Measurements from ENCODE around the gene RAB1B. TPM values are rescaled to one million over a fixed set of nuclear protein-coding genes. Genes with fewer than 3 reads are reported as not detected.

Gene RAB1B
- polyA plus RNA-seq, 5 donors = 107 to 161 (median 120) TPM

DNA sequence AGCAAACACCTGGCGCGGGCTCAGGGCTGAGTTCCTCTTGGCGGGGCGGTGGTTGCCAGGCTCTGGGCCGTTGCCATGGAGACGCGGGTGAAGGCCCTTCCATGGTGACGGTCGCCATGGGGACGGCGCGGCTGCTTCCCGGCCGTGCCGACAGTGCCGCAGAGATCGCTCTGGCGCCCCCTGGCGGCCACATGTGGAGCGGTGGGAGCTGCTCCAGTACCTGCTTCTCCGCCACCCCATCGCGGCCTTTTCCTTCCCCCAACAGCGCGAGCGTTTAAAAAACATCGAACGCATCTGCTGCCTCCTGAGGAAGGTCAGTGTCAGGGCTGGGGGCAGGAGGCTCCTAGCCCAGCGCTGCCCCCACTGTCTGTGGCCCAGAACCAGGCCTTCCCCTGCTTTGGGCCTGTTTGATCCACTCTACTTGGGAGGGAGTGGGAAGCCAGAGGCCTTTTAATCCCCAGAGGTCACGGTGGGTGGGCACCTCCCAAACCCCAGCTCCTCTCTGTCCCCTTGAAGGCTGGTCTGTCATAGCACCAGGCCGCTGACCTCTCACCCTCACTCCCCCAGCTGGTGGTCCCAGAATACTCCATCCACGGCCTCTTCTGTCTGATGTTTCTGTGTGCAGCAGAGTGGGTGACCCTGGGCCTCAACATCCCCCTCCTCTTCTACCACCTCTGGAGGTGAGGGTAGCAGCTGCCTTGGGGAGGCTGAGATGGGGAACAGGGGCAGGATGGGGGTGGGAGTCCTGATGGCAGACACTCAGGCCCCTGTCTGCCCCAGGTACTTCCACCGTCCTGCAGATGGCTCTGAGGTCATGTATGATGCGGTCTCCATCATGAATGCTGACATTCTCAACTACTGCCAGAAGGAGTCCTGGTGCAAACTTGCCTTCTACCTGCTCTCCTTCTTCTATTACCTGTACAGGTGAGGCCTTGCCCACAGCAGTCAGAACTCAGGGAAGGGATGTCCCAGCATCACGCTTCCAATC lies 14.3 kb downstream of the RAB1B start:
- DNase-seq = peak; percentile 94 to 96

DNA sequence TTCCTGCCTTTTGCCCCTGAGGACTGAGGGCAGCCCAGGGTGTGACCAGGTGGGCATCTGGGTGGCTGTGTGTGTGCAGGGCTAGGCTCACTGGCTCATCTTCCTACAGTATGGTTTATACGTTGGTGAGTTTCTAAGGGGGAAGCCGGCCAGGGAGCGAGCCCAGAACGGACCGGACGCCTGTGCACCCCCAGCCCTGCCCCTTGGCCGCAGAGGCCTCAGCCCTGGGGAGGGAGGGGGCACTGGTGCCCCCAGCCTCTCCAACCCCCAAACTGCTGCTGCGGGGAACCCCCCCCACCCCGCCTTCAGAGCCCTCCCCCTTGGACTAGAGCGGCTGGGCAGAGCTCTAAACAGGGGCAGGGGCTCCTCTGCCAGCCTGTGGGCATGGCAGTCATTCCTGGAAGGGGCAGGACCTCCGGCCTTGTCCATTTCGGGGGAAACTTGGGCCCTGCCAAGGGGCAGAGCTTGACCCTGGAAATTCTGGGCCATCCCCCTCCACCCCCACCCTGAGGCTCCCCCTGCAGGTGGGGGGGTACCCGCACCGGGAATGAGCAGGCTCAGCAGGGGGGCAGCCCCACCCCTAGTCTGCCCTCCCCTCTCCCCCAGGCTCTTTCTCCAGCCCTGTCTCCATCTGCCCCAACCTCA lies 15.1 kb downstream of the RAB1B start:
- DNase-seq = no peak

DNA sequence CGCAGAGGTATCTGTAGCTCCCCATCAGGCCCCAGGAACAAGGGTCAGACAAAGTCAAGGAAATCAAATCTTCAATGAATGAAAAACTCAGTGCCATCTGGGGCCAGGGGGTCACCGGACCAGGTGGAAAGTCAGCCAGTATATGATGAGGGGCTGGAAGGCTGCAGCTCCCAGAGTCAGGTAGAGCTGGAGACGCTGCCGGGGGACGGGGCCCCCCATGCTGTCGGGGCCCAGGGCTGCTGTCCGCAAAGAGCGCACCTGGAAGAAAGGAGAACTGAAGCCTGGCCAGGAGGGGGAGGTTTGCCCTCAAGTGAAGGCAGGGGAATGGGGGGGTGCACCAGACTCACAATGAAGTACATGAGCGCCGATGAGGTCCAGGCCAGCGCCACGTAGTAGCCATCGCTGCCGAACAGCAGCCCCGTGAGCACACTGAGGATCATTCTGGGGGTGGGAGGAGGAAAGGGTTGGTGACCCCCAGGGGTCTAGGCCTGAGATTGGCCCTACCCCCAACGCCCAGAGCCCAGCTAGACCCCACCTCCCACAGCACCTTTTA lies 16.2 kb downstream of the RAB1B start:
- no peak for DNase-seq

DNA sequence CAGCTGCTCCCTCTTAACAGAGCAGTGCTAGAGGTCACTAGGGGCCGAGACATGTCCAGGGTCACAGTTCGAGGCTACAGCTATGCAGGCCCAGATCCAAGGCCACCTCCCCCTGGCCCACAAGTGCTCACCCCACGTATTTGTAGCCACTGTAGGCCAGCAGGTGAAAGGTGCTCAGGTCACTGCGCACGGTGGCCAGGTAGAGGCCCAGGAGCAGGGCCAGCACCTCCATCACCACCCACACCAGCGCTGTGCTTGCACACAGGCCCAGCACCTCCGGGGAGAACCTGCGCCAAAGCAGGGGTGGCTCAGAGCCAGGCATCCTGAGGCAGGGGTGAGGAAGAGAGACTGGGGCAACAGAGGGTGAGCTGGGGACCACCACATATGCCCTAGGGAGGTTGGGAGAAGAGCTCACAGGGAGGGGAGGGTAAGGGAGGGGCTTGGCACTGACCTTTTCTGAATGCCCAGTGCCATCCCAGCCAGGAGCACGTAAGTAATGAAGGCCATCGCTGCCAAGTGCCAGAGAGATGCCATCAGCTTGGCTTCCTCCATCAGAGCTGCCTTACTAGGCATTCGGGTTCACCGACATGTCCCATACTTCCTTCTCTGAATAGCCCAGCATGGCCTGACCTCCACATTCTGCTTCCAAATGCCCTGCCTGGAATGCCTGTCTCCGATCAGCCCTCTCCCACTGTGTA lies 17.0 kb downstream of the RAB1B start:
- DNase-seq = no peak

DNA sequence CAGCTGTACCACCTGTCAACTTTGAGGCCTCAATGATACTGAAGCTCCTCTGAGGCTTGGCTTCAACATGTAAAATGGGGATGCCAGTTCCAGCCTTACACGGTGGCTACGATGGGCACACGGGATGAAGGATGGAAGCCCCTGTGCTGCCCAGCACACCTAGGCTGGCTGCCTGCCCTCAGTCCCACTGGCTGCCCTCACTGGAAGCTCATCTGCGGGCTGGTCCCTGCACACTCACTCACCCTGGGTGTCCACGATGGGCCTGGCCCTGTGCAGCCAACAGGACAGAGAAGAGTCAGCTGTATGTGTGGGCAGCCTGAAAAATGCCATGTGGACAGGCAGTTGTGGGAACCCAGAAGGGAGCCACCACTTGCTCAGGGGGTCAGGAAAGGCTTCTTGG lies 18.3 kb downstream of the RAB1B start:
- DNase-seq = no peak

DNA sequence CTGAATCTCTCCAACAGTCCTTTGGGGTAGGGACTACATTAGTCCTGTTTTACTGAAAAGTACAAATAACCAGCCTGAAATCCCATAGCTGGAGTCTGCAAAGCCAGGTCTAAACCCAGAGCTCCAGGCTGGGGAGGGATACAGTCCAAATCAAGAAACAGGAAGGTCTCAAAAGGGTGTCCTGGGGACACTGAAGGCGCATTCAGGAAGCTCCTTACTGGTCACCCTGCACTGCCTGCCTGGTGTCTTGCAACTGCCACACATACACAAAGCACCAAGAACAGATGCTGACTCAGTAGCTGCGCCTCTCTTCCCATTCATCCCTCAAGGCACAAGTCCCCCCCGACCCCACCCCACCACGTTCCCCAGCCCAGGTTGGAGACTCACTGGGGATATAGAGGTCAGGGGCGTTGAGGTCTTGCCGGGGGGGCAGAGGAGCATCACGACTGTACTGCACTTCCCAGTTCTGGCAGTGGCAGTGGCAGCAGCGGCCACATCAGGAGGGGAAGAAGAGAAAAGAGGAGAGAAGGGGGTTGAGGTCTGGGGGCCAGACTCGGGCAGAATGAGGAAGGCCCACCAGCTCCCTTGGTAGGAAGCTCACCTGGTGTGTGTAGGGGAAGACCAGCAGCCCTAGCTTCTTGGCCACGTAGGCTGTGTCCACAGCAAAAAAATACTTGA lies 18.9 kb downstream of the RAB1B start:
- DNase-seq = no peak

DNA sequence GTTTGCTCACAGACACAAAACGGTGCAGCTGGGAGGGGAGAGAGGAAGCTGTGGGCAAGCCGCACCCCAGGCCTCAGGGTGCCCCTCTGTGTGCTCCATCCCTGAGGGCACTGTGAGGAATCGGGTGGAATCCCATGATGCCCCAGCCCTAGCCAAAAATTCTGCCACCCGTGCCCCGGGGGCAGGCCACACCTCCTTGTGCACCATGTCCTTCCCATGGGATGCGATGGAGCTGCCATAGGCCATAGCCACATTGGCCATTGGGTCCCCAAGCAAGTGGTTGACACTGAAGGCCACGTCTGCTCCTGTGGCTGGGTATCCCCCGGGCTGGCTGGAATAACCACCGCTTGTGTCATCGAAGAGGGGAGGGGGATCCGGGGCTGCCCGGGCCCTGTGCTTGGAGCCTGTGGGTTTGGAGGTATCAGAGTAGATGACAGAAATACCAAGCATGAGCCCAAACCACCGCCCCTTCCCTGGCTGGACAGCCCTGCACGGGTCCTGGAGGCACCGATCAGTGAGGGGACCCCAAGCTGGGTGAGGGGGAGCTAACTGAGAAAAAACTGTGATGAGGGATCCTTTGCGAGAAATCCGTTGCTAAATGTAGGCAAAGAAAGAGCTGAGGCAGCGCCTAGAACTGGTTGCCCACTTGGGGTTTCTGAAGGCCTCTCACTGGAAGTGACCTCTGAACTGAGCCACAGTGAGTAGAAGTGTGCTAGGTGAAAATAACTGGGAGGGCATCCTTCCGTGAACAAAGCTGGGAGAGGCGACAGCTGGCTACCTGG lies 19.6 kb downstream of the RAB1B start:
- DNase-seq = no peak

DNA sequence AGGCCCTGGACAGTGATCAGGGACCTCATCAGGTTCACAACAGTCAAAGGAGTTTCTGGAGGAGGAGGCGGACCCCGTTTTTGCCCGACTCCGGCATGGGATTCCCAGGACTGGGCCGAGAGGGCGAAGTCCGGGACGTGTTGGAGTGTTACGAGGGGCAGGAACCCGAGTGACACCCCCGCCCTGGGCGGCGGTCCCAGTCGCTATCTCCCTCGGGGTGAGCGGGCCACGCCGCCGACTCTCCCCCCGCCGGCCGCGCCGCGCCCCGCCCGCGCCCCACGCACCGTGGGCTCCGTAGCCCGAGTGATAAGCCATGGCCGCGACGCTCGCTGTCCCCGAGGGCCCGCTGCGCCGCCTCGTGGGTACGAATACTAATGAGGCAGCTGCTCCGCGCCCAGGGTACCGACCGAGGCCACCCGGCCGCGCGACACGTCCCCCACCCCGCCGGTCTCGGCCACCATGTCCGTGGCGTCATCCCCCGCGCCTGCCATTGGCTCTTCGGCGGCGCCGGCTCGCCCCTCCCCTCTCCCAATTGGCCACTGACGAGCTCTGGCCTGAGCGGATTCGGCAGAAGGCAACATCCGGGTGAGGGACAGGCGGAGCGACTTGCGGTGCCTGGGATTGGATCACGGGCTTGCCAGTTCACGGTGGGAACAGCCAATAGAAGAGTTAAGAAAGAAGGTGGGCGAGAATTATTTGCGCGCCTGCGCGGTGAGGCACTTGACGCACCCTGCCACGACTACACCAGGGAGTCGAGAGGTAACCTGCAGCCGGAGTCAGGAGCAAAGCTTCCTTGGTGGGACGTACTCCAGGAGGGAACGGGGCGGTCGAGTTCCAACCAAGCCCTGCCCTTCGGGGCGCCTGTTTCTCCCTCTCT lies 20.5 kb downstream of the RAB1B start, which contains the start of gene YIF1A:
Gene YIF1A (minus strand): TSS at position 473 of the 877 bp plus-strand sequence. CDS start 158 bp downstream, at position 315.
- peak; percentile 99 for DNase-seq

DNA sequence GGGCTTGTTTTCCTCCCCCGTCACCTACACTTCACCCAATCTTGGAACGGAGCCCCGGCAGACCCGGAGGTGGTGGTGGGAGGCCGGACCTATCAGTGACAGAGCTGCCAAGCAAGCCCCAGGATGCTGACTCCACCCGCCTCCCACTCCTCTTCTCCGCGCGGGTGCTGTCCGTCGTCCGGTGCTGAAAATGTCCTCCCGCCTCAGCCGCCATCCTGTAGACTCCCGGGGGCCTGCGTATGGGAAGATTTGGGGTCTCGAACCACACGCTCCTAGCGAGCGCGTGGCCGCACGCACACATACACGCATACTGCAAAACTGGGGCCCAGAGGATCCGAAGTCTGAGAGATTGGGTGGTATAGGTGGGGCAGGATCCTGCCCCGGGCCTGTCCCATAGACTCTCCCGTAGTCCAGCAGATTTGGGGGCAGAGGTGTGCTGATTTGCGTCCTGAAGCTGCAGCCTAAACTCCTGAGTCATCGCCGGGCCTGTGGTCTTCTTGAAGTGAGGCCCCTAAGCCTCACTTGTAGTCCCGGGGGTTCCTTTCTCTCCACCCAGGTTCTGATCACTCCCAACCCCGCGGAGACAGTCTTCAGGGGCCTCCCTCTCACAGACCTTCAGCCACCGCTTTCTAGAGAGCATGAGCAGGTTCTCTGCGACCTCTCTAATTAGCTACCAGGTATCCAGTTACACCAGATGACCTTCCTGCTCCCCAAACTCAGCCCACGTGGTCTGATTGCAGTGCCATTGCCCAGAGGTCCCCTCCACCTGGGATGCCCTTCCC lies 21.3 kb downstream of the RAB1B start:
- no peak for DNase-seq

DNA sequence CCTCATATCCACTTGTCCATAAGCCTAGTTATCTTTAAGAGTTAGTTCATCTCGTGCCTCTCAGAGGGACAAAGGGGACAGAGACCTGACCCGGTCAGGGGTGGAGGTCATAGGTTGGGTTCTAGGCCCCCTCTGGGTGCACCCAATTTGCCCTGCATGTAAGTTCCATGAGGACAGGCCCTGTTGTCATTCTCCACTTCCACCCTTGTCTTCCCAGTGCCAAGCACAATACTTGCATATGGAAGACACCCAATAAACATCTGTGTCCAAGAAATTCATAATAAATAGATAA lies 21.8 kb downstream of the RAB1B start:
- no peak for DNase-seq

DNA sequence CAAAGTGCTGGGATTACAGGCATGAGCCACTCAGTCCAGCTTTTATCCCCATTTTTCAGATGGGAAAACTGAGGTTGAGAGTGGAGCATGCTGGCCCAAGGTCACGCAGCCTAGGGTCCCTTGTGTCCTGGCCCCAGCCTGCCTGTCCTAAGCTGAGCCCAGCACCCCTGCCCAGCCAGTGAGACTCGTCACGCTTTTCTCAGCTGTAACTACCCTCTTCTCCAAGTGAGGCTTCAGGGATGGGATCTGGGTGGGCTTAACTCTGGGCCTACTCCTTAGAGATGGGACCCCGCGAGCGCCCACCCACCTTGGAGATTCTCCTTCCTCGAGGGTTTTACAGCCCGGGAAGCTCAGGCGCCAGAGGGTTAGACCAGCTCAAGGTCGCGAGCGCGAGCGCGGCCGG lies 22.9 kb downstream of the RAB1B start:
- DNase-seq = no peak

DNA sequence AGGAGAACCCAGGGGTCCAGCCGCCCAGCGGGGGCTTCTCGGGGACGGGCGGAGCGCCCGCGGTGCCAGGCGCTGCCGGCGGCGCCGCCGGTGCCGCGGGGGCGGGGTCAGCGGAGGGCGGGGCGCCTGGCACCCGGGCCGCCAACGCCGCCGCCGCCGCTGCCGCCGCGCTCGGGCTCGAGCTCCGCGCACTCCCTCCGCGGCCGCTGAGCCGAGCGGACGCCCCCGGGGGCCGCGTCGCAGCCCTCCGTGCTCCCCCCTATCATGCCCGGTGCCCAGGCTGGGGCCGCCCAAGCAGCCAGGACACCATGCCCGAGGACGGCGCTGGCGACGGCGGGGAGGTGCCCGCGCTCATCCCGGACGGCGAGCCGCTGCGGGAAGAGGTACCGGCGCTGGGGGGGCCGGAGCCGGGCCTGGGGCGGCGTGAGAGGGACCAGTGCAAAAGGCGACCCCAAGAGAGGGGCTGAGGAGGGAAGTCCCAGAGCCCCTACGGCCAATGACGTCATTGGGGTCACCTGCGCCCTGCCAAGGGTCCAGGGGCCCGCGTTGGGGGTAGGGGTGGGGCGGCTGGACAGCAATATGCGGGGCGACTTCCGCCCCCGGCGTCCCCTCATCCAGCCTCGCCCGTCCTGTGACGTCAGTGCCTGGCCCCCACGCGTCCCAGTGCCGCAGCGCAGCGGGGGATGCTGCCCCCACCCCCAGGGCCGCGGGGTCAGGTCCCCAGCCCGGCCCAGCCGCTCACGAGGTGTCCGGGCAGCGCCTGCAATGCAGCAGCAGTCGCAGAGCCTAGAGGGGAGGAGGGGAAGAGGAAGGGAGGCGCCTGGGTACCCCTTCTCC lies 23.5 kb downstream of the RAB1B start, which contains the start of gene TMEM151A:
Gene TMEM151A (plus strand): TSS at position 189 of the 837 bp plus-strand sequence. CDS start 120 bp downstream, at position 309.
- DNase-seq = no peak

DNA sequence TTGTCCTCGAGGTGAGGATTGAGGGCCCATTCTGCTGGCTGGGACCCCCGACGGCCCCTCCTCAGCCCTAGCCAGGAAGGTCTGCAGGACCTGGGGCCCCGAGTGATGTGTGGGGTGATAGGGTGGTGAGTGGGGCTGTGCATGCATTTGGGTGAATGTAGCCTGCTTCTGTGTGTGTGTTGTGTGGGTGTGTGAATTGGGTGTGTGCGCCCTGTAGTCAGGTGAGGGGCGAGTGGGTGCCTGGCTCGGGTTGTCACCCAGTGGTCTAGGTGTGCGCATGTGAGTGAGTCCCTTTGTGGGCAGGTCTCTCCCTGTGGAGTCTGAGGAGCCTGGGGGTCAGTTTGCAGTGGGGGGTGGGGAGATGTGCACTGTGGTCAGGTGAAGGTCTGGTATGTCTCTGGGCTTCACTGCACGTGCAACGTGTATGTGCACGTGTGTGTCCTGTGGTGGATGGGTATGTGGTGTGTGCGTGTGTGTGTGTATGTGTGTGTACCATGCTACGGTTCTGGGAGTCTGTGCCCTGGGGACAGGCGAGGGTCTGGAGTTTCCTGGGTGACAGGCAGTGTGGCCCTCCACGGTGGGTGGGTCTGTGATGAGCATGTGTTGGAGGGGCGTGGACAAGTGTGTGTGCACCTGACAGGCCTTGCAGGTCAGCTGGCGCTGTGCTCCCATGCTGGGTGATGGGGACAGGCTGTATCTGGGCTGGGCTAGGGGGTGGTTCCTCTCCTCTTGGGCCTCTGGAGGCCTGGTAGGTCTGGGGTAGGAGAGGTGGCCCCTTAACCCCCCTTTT lies 24.3 kb downstream of the RAB1B start:
- DNase-seq = no peak

DNA sequence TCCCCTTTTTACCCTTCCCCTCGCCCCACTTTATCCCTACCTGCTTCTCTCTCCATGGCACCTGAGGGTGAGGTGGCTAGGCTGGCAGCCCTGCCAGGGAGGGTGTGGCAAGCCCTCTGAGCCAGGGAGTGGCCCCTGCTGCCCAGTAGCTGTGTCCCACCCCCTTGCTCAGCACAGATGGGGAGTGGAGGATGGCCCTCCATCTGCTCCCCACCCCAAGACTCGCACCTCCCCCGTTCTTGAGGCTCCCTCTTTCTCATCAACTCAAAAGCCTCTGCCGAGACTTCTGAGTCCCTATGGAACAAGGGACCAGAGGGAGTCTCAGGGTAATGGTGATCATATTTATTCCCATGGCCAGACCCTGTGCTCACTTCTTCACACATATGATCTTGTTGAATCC lies 24.9 kb downstream of the RAB1B start:
- DNase-seq = no peak

DNA sequence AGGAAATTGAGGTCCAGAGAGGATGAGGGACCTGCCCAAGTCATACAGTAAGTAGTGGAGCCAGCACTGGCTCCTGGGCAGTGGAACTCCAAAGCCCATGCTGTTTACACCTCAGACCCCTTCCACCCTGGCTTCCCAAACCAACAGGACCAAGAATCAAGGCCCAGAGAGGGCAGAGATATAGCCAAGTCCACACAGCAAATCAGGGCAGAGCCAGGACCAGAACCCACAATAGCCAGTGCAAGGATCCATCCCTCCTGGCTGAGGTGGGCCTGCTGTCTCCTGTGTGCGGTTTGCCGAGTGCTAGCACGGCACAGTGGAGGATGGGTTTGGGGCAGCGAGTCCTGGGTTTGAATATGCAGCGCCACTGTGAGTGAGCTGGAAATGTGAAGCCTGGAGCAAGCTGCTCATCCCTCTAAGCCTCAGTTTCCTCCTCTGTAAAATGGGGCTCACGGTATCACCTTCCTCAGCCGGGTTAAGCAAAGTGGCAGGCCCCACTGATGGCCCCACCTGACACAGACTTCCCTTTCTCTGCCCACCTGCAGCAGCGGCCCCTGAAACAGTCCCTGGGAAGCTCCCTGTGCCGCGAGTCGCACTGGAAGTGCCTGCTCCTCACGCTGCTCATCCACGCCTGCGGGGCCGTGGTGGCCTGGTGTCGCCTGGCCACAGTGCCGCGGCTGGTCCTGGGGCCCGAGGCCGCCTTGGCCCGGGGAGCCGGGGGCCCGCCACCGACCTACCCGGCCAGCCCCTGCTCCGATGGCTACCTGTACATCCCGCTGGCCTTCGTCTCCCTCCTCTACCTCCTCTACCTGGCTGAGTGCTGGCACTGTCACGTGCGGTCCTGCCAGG lies 25.6 kb downstream of the RAB1B start:
- DNase-seq = no peak
